ENCODE results near the gene PIWIL1.

DNA sequence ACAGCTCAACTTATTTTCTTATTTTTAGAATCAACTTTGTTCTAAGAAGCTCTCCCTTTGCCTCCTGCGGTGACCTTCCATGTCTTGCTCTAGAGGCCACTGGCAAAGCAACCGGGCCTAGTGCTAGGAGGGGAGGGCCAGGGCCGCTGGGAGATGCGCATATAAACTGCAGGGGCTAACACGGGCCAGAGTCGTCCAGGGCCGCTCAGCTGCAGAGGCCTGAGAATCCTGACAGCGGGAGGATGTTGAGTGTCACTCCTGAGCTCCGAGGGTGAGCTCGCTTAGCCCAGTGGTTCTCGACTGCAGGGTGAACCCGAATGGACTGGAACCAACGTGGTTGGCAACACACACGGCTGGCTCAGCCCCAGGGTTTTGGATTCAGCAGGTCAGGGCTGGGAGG lies 6.5 kb upstream of the PIWIL1 start:
- TF ChIP-seq, protein P1, sequence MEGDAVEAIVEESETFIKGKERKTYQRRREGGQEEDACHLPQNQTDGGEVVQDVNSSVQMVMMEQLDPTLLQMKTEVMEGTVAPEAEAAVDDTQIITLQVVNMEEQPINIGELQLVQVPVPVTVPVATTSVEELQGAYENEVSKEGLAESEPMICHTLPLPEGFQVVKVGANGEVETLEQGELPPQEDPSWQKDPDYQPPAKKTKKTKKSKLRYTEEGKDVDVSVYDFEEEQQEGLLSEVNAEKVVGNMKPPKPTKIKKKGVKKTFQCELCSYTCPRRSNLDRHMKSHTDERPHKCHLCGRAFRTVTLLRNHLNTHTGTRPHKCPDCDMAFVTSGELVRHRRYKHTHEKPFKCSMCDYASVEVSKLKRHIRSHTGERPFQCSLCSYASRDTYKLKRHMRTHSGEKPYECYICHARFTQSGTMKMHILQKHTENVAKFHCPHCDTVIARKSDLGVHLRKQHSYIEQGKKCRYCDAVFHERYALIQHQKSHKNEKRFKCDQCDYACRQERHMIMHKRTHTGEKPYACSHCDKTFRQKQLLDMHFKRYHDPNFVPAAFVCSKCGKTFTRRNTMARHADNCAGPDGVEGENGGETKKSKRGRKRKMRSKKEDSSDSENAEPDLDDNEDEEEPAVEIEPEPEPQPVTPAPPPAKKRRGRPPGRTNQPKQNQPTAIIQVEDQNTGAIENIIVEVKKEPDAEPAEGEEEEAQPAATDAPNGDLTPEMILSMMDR (IDR thresholded peaks at IDR 0.05; ENCODE audit: low read depth, low read length), result no peak
- TF ChIP-seq MYC (IDR thresholded peaks at IDR 0.05; ENCODE audit: low read depth, low read length), result no peak
- TF ChIP-seq POLR2A (IDR thresholded peaks at IDR 0.05; ENCODE audit: extremely low read depth, insufficient read length), result no peak
- TF ChIP-seq, protein P2, sequence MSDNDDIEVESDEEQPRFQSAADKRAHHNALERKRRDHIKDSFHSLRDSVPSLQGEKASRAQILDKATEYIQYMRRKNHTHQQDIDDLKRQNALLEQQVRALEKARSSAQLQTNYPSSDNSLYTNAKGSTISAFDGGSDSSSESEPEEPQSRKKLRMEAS (IDR thresholded peaks at IDR 0.05; ENCODE audit: low read depth, low read length), result no peak

All from NB4 (cell line).